Fibroblast of skin of right quadriceps (primary cell): ENCODE data around the gene NEURL1B.
"Not testable (repeated sequence)": the region's sequence is repeated elsewhere in the genome, so short reads cannot be mapped to it uniquely, and the experiment has no call there.

Experiments
- DNase-seq: peaks from one replicate; pipeline ENCODE4 v3.0.0-alpha.2; 2013

NEURL1B gene

GRCh38 chr5:172699999-172700364 lies 58.9 kb downstream of the NEURL1B start:
- DNase-seq: no peak

DNA sequence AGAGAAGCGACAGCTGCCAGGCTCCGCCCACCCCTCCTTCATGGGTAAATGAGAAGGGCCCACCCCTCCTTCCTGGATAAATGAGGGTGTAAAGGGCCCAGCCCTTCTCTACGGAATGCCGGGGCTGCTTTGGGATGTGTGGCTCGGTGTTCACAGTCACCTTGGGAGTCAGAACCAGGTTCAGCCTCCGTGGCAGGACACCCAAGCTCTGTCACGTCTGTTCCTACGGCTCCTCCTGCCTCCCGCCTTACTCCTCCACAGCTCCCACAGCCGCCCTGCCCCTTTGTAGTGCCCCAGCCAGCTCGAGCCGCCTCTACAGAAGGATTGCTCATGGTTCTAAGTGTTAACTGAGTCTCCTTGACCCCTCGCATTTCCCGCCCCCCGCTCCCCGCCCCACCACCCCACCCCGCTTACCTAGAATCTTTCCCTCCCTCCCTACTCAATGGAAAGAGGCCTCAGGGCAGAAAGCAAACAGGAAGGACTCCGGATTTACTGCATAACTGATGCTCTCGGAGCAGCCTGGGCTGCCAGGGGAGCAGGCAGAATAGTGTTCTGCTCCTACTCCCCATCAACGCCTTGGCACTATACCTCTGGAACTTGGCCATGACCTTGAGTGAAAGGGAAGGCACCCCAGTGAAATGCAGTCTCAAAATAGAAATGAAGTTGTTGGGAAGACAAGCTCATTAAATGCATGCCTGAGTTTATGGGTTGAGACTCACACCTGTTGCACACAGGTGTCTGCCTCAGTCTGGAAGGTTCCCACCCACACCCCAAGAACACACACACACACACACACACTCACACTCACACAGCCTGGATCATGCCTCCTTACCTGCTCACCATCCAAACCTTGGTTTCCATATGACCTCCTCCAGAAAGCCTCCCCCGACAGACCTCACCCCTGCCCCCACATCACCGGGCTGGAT lies 59.6 kb downstream of the NEURL1B start:
- DNase-seq: no peak

GRCh38 chr5:172701291-172701656 lies 60.2 kb downstream of the NEURL1B start:
- DNase-seq: no peak

GRCh38 chr5:172703952-172704351 lies 62.9 kb downstream of the NEURL1B start:
- no peak for DNase-seq

- peak; percentile 9 for DNase-seq
Observed at GRCh38 chr5:172705576-172706084, 64.6 kb downstream of the NEURL1B start.

GRCh38 chr5:172706796-172707195 lies 65.7 kb downstream of the NEURL1B start:
- DNase-seq: no peak

DNA sequence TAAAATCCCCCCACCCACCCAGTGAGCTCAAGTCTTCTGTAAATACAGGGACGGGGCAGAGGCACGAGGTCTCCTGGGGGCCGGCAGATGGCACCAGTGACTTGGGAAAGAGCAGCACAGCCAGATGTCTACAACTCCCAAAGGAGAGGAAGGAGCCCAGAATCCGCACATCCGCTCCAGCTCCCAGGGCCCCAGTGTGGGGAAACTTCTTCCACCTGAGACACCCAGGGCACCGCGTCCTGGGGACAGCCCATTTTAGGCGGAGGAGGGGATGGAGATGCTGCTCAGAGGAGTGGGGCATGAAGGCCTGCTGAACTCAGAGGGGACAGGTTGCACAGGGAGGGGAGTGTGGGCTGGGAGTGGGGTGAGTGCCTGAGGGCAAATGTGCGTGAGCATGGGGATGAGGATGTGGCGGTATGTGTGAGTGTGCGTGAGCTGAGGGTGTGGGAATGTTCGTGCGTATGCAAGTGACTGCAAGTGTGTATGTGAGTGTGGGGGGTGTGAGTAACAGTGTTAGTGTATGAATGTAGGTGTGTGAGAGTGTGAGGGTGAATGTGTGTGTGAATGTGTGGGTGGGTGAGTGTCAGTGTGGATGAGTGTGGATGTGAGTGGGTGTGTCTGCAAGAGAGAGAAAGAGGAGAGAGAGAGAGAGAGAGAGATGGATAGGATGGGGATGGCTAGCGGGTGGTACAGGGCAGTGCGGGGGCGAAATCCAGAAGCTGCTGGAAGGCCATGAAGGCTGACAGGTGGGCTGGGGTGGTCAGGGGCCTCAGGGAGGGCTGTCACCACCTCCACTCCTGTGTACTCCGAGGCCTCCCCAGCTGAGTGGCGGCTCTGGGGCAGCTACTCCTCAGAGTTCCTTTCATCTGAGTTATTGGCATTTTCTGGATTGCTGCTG lies 66.5 kb downstream of the NEURL1B start:
- peak; percentile 72 for DNase-seq

DNA sequence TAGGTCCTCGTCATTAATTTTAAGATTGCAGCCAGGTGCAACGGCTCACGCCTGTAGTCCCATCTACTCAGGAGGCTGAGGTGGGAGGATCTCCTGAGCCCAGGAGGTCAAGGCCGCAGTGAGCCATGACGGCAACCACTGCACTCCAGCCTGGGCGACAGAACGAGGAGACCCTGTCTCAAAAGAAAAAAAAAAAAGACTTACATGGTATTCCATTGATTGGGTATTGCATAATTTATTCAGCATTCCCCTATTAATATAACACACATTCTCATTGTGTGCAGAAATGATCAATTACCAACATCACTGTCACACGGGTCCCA lies 67.1 kb downstream of the NEURL1B start:
- DNase-seq: no peak

GRCh38 chr5:172710676-172711075 lies 69.6 kb downstream of the NEURL1B start:
- DNase-seq: no peak

DNA sequence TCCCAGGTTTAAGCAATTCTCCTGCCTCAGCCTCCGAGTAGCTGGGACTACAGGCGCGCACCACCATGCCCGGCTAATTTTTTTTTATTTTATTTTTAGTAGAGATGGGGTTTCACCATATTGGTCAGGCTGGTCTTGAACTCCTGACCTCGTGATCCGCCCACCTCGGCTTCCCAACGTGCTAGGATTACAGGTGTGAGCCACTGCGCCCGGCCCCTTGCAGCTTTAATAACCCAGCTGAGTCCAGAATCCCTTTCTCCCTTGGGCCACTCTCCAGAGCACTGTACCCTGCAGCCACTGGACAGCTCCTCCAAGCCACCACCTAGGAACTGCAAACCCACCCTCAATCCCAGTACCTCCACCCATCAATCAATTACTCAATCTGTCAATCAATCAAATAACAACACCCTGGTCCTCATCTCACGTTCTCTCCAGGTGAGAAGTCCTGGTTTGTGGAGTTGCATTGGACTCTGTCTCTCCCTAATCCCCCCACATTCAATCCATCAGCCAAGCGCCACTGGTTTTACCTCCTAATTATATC lies 70.3 kb downstream of the NEURL1B start:
- not testable (repeated sequence) for DNase-seq

DNA sequence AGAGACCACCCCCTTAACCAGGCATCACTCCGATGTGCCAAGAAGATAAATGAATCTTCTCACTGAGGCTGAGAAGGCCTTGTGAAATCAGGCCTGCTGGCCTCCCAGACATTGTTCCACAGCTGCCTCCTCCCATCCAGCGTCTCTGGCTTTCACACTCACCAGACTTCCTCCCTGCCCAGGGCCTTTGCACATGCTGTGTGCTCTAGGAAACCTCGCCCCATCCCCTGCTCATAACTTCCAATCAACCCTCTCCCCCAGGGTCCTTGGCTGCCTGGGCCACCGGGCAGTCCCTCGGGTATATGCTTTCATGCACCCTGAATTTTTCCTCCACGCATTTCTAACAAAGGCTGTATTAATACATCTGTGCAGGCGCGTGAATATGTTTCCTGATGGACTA lies 71.5 kb downstream of the NEURL1B start:
- no peak for DNase-seq

GRCh38 chr5:172713113-172713808 lies 72.2 kb downstream of the NEURL1B start:
- DNase-seq: peak; percentile 20

DNA sequence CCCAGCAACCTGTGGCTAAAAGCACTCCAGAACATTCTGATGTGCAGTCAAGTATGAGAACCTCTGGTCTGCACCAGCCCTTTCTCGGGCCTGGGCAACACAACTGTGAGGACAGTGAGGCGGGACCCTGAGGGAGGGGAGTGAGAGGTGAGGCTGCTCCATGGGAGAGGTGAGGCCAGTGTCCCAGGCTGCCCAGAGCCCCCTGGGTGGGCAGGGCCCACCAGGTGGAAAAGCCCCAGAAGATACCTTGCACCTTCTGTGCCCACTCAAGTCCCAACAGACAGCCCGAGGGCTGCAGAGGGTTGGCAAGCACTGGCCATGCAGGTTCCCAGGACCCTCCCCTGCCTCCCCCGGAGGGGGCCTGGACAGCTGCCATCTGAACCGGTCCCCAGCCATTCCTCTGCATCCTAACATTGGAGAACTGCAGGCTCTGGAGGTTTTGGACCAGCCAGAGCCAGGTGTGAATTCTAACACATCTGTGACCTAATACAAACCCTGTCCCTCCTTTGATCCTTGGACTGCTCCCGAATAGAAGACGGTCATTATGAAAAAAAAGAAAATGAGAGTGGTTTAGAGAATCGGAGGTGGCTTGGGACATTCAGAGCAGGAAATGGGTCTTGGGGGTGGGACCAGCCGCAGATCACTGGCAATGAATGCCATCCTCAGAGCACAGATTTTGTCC lies 72.9 kb downstream of the NEURL1B start:
- DNase-seq: no peak

DNA sequence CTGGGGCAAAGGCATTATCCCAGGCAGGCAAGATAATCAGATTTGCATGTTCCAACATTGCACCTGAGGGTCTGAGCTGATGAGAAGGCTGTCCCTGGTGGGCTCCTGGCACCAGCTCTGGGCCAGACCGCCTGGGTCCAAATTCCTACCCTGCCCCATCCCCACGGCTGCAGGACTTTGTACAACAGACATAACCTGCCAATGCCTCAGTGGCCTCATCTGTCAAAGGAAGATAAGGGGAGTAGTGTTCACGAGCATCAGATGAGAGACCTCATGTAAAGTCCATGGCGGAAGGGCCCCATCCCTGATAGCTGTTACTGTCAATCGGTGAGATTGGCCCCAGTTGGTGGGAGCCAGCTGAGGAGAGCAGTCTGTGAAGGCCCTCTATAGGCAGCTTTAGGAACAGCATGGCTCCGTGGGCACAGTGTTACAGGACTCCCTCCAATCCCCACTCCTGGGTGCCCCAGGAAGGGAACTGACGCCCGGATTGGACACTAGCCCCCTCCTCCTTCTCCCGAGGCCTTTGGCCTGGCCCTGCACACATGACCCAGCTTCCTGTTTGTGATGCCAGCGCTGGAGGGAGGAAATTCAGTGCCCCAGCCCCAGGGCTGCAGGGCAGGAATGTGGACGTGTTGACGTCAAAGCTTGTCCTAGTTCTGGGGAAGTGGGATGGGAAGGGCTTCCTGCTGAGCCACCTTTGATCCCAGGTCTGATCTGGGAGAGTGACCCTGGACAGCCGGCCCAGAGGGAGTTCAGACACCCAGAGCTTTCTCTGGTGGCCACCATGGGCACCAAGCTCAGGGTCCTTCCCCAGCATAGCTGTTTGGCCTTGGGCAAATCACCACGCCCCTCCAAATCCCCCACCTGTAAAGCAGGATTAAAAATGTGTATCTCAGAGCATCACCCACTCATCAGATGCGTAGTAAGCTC lies 73.7 kb downstream of the NEURL1B start:
- DNase-seq: peak; percentile 60

DNA sequence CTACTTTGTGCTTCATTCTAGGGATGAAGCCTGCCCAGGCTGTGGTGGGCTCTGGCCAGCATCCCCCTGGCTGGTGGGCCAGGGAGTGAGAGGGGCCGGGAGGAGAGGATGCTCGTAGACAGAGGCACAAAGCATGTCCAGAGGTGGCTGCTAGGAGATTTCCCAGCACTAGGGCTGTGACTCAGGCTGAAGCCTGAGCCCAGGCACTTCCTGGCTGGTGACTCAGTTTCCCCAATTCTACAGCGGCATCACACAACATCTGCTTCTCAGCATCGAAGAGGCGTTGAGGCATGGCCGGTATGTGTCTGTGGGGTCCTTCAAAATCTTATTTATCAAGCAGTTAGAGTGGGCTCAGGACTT lies 74.3 kb downstream of the NEURL1B start:
- DNase-seq: no peak

- no peak for DNase-seq
Observed at GRCh38 chr5:172715931-172716682, 75.0 kb downstream of the NEURL1B start.

DNA sequence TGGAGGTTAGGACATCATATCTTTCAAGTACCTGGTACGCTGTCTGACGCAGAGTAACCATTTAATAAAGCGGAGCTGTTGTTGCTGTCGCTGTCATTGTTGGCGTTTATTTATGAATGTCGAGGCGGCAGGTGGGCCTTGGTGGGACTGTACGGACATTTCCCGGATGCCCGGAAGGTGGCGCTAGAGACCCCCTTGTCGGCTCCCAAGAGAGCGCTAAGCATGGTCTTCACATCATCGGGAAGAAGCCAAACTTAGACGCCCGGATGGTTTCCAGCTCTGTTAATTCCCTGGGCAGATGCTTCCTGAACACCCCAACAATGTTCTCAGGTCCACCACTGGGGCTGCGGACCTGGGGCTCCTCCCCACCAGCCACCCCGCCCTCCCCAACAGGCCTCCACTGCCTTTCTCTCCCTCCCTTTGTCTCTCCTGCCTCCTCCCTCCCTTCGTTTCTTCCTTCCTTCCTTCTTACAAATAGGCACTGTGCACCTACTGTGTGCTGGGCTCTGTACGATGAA lies 75.8 kb downstream of the NEURL1B start:
- DNase-seq: peak; percentile 79

- no peak for DNase-seq
Observed at GRCh38 chr5:172717481-172718195, 76.6 kb downstream of the NEURL1B start.

DNA sequence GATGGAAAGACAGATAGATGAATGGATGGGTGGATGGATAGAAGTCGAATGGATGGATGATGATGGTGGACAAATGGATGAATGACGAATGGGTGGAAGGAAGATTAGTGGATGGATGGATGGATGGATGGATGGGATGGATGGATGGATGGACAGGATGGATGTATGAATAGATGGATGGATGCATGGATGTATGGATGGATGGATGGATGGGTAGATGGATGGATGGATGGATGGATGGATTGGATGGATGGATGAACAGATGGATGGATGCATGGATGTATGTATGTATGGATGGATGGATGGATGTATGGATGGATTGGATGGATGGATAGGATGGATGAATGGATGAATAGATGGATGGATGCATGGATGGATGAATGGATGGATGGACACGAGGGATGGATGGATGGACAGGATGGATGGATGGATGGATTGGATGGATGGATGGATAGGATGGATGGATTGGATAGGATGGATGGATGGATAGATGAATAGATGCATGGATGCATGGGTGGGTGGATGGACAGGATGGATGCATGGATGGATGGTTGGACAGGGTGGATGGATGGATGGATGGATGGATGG lies 77.6 kb downstream of the NEURL1B start:
- no peak for DNase-seq
